DMS153 treated with DMSO at 0.1 percent for 48 hours (cell line): ENCODE data around the gene SYNE2.

Experiments used
- DNase-seq: peaks from one replicate; lab custom pipeline; 2025; ENCODE audit not compliant: unreplicated experiment; lab: John Stamatoyannopoulos, UW

SYNE2 gene

DNA sequence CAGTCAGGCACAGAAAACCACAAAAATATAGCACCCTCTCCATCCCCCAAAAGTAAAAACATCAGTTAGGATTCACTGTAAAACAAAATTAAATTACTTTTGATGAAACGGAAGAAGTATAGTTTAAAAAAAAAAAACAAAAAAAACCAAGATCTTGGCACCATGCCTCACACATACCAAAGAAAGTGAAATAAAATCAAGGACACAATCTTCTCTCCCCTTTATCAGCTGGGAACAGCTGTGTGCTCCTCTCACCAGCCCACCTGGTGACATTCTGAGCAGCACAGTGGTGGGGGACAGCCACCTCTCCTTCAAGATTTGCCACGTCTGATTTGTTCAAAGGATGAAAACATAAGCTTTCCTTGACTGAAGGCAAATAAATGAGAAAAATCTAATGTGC is 385.8 kb downstream of the SYNE2 start:
- DNase-seq, result no peak

GRCh38 chr14:64244279-64244678 is 391.5 kb downstream of the SYNE2 start:
- no peak for DNase-seq

- no peak for DNase-seq
Observed at GRCh38 chr14:64245491-64245890, 392.7 kb downstream of the SYNE2 start.

DNA sequence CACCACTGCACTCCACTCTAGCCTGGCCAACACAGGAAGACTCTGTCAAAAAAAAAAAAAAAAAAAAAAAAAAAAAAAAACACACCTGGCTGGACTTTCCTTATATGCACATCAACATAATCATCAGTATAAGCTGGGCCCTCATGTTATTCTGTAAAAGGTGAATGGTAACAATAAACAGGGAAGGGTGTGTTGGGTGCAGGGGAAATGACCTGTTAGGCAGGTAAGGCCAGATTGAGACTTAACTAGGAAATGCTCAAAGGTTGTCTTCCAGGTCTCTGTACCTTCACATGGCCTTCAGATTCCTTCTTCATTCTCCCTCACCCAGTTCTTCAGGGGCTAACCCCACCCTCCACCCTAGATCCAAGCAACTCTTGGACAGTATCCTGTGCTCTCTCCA is 393.9 kb downstream of the SYNE2 start:
- no peak for DNase-seq

DNA sequence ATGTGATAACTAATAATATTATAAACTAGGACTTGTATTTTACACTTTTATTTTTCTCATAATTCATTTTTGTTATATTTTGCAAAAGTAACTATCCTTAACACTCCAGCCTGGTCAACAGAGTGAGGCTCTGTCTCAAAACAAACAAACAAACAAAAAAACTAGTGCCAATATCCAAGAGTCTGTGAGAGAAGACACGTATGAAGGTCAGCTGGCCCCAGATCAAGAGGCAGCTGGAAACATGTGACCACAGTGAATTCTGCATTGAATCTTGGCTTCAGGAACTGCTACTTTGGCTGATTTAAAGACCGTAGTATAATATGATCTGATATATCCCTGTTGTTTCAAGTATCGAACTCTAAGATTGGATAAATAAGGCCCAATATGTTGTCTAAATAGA is 394.4 kb downstream of the SYNE2 start:
- no peak for DNase-seq

DNA sequence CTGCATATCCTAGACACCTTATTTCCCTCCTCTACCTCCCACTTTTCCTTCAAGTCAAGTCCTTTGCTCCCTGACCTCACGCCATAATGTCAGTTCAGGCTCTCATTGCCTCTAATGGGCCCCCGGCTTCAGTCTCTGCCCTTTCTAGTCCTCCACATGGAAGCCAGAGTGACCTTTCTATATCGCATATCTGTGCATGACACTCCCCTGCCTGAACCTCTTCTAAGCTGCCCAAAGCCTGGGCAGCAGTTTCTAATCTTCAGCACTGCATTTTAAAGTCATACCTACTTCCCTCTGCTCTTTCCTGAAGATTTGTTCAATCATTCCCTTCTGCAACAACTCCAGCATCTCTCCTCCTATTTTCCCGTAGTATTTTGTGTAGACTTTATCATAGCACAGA is 395.9 kb downstream of the SYNE2 start:
- no peak for DNase-seq

DNA sequence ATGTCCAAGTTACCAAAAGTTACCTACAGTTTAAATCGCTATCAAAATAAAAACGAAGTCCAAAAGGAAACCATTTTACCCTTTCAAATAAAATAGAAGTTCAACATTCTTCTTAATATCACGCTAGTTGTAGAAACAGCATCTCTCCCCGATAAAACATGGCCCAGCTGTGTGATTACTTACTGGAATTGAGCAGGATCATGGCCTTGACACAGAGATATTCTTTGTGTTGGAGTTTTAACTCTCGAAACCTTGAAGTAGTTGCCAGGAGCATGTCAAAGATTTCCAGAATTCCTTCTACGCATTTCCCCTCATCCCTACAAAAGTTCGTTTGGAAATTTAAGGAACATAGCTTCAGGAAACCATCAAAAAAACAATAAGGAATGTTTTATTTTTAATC is 396.6 kb downstream of the SYNE2 start:
- no peak for DNase-seq

DNA sequence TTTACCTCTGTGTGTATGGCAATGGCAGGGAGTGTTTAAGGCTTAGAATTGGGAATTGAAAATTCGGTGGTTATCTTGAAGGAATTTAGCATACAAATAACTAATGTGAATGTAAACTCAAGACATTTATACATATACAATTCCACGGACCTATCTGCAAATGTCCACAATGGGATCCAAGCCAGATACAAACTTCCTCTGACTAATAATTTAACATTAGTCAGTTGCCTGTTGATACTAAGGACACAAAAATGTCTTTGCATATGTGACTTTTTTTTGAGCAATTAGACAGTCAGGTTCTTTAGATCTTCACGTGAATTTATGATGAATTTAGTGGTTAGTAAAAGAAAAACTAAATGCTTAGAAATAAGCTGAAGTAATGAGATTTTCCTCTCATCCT is 400.9 kb downstream of the SYNE2 start:
- no peak for DNase-seq

DNA sequence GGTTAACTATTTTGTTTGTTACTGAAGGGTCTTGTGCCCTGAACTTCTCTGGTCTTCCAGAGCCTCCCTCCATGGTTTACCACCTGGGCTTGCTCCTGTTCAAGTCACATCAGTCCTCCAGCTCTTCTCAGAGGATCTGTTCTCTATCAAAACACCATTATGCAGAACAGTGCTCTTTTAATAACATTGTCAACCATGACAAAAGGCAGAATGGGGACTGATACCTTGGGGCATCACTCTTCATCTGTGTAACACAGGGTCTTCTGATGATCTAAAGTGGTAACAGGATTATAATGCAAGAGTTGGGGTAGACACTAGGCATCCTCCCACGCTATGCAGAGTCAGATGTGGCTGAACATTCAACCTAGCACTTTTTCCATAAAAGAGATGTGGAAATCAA is 403.0 kb downstream of the SYNE2 start:
- no peak for DNase-seq

- DNase-seq, result no peak
Observed at GRCh38 chr14:64260418-64260817, 407.6 kb downstream of the SYNE2 start.

DNA sequence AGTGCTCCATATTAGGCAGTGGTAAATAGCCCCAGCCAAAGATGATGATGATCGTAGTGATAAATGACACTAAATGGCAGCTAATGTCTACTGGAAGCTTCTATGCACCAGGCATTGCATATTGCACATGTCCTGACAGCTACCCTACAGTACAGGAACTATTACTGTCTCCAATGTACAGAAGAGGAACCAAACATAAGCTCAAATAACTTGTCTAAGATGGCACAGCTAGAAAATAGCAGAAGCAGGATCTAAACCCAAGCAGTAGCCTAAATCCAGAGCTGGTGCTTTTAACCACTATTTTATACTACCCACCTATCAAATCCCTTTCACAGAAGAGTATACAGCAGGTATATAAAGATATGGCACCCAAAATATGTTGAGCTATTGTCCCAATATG is 412.4 kb downstream of the SYNE2 start:
- DNase-seq, result no peak

DNA sequence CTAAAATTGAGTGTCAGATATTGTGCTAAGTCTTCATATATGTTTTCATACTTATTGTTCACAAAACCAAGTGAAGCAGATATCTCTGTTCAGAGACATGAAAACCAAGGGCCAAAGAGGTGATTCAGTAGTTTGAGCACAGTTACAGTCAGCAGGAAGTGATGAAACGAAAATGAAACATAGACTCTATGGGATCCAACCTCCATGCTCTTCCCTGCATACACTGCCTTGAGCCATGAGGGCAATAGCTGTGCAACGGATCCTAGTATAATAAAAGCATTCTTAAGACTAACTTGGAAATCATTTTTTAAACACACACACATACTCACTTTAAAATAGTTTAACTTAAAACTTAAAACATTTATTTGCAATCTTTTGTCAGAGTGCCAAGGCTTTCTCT is 413.4 kb downstream of the SYNE2 start:
- DNase-seq, result no peak

DNA sequence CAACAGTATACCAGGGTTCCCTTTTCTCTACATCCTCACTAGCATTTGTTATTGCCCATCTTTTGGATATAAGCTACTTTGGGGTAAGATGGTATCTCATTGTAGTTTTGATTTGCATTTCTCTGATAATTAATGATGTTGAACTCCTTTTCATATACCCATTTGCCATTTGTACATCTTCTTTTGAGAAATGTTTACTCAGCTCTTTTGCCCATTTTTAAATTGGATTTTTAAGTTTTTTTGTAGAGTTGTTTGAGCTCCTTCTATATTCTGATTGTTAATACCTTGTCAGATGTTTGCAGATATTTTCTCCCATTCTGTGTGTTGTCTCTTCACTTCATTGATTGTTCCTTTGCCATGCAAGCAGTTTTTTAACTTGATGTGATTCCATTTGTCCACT is 419.2 kb downstream of the SYNE2 start:
- no peak for DNase-seq
